Activated naive CD8-positive, alpha-beta T cell treated with anti-CD3 and anti-CD28 coated beads, Interleukin-2, amount 50 U/mL, for 24 hours (primary cell): Measurements from ENCODE around the gene MPP3.
A peak's percentile ranks its signal among the peaks of the same experiment; 100 is the strongest.
"Not testable (repeated sequence)": the region's sequence is repeated elsewhere in the genome, so short reads cannot be mapped to it uniquely, and the experiment has no call there.

ENCODE experiments used
- ATAC-seq: fragments of 150-1000 bp; cut with Tn5 transposase; one replicate; pipeline ENCODE4 v1.10.0; 2021
- DNase-seq: peaks from one replicate; pipeline ENCODE4 v3.0.0; 2021
- H3K27ac Mint-ChIP-seq: one replicate; pipeline ENCODE4 v1.8.0; 2021; ENCODE audit warnings: mild to moderate bottlenecking, mixed read lengths
- H3K27me3 Mint-ChIP-seq: one replicate; pipeline ENCODE4 v1.8.0; 2021; ENCODE audit warnings: mixed read lengths
- H3K36me3 Mint-ChIP-seq: one replicate; pipeline ENCODE4 v1.8.0; 2021; ENCODE audit warnings: low read depth, mixed read lengths
- H3K4me1 Mint-ChIP-seq: one replicate; pipeline ENCODE4 v1.8.0; 2021; ENCODE audit warnings: mixed read lengths
- H3K4me3 Mint-ChIP-seq: one replicate; pipeline ENCODE4 v1.8.0; 2021; ENCODE audit warnings: mild to moderate bottlenecking, moderate library complexity, mixed read lengths
- H3K9me3 Mint-ChIP-seq: one replicate; pipeline ENCODE4 v1.8.0; 2021; ENCODE audit warnings: mixed read lengths

Gene MPP3

GRCh38 chr17:43852571-43852970, 19.6 kb upstream of the MPP3 start:
- ATAC-seq = no peak
- no peak for DNase-seq
- Mint-ChIP-seq H3K4me1 (no peaks in the 10 kb centered on the region), H3K36me3 (no peaks in the 10 kb centered on the region), H3K9me3 (no peaks in the 10 kb centered on the region), H3K27ac (no peak overlapping the region), H3K4me3 (no peak overlapping the region), H3K27me3 (peaks cover 9% of the 10 kb centered on the region)

GRCh38 chr17:43849116-43849515, 16.2 kb upstream of the MPP3 start:
- Mint-ChIP-seq H3K27me3 (peaks cover 9% of the 10 kb centered on the region), H3K9me3 (no peaks in the 10 kb centered on the region), H3K36me3 (no peaks in the 10 kb centered on the region), H3K4me3 (no peak overlapping the region), H3K27ac (no peak overlapping the region), H3K4me1 (no peaks in the 10 kb centered on the region)
- DNase-seq (no peak), ATAC-seq (no peak)

- H3K4me3 Mint-ChIP-seq = no peak overlapping the region
Observed at GRCh38 chr17:43848601-43849000, 15.7 kb upstream of the MPP3 start.

GRCh38 chr17:43846963-43847371, 14.0 kb upstream of the MPP3 start, which contains the start of gene CD300LG:
Gene CD300LG, plus strand, starts transcription at chr17:43847176. Its CDS starts 41 bp downstream, at chr17:43847217.
- no peak within 1 kb of the TSS for H3K27ac Mint-ChIP-seq
- no peak for DNase-seq
- H3K4me3 Mint-ChIP-seq = no peak within 1 kb of the TSS
- ATAC-seq = no peak
- no peaks in the 10 kb centered on the region for H3K36me3 Mint-ChIP-seq
- peaks cover 15% of the 10 kb centered on the region for H3K27me3 Mint-ChIP-seq
- no peaks in the 10 kb centered on the region for H3K4me1 Mint-ChIP-seq
- no peaks in the 10 kb centered on the region for H3K9me3 Mint-ChIP-seq

More at GRCh38 chr17:43848601-43849000, 15.7 kb upstream of the MPP3 start:
- peaks cover 9% of the 10 kb centered on the region for H3K27me3 Mint-ChIP-seq
- no peak for DNase-seq
- H3K9me3 Mint-ChIP-seq = no peaks in the 10 kb centered on the region
- H3K4me1 Mint-ChIP-seq = no peaks in the 10 kb centered on the region
- no peak overlapping the region for H3K27ac Mint-ChIP-seq
- H3K36me3 Mint-ChIP-seq = no peaks in the 10 kb centered on the region
- ATAC-seq = no peak

- Mint-ChIP-seq H3K4me3 (no peak overlapping the region), H3K27ac (no peak overlapping the region), H3K9me3 (no peaks in the 10 kb centered on the region), H3K36me3 (no peaks in the 10 kb centered on the region), H3K27me3 (peaks cover 12% of the 10 kb centered on the region), H3K4me1 (no peaks in the 10 kb centered on the region)
- DNase-seq (peak; percentile 88), ATAC-seq (peak; percentile 93)
Observed at GRCh38 chr17:43846221-43846712, 13.3 kb upstream of the MPP3 start.

- no peak overlapping the region for H3K4me3 Mint-ChIP-seq
- ATAC-seq (no peak), DNase-seq (no peak)
- H3K27me3 Mint-ChIP-seq = peaks cover 11% of the 10 kb centered on the region
- no peak overlapping the region for H3K27ac Mint-ChIP-seq
- H3K4me1 Mint-ChIP-seq = no peaks in the 10 kb centered on the region
- H3K9me3 Mint-ChIP-seq = no peaks in the 10 kb centered on the region
- H3K36me3 Mint-ChIP-seq = no peaks in the 10 kb centered on the region
Observed at GRCh38 chr17:43845766-43846165, 12.8 kb upstream of the MPP3 start.

GRCh38 chr17:43844241-43844640, 11.3 kb upstream of the MPP3 start:
- Mint-ChIP-seq H3K36me3 (no peaks in the 10 kb centered on the region), H3K4me3 (no peak overlapping the region), H3K4me1 (no peaks in the 10 kb centered on the region), H3K9me3 (no peaks in the 10 kb centered on the region), H3K27ac (no peak overlapping the region), H3K27me3 (peaks cover 21% of the 10 kb centered on the region)
- ATAC-seq = no peak
- no peak for DNase-seq

- H3K9me3 Mint-ChIP-seq = no peaks in the 10 kb centered on the region
- H3K27ac Mint-ChIP-seq = no peak overlapping the region
- peaks cover 22% of the 10 kb centered on the region for H3K27me3 Mint-ChIP-seq
- H3K36me3 Mint-ChIP-seq = no peaks in the 10 kb centered on the region
- no peaks in the 10 kb centered on the region for H3K4me1 Mint-ChIP-seq
- no peak overlapping the region for H3K4me3 Mint-ChIP-seq
- DNase-seq (no peak), ATAC-seq (no peak)
Observed at GRCh38 chr17:43842975-43843325, 10.0 kb upstream of the MPP3 start.

- H3K4me1 Mint-ChIP-seq, H3K4me3 Mint-ChIP-seq, H3K9me3 Mint-ChIP-seq, ATAC-seq, DNase-seq, H3K27ac Mint-ChIP-seq, H3K36me3 Mint-ChIP-seq: not testable (repeated sequence)
- peaks cover 22% of the 10 kb centered on the region for H3K27me3 Mint-ChIP-seq
Observed at GRCh38 chr17:43842091-43842974, 9.4 kb upstream of the MPP3 start.

- Mint-ChIP-seq H3K27ac (no peak overlapping the region), H3K4me3 (no peak overlapping the region), H3K27me3 (peaks cover 27% of the 10 kb centered on the region), H3K36me3 (no peaks in the 10 kb centered on the region), H3K4me1 (no peaks in the 10 kb centered on the region), H3K9me3 (no peaks in the 10 kb centered on the region)
- DNase-seq = no peak
- no peak for ATAC-seq
Observed at GRCh38 chr17:43841282-43841681, 8.3 kb upstream of the MPP3 start.

GRCh38 chr17:43840814-43841213, 7.9 kb upstream of the MPP3 start:
- Mint-ChIP-seq H3K27me3 (peaks cover 31% of the 10 kb centered on the region), H3K9me3 (no peaks in the 10 kb centered on the region), H3K36me3 (no peaks in the 10 kb centered on the region), H3K27ac (no peak overlapping the region), H3K4me1 (no peaks in the 10 kb centered on the region), H3K4me3 (no peak overlapping the region)
- DNase-seq = no peak
- ATAC-seq = no peak

GRCh38 chr17:43839670-43840108, 6.7 kb upstream of the MPP3 start:
- Mint-ChIP-seq H3K9me3 (no peaks in the 10 kb centered on the region), H3K4me1 (no peaks in the 10 kb centered on the region), H3K27me3 (peaks cover 40% of the 10 kb centered on the region), H3K4me3 (no peak overlapping the region), H3K36me3 (no peaks in the 10 kb centered on the region), H3K27ac (no peak overlapping the region)
- ATAC-seq = no peak
- no peak for DNase-seq

GRCh38 chr17:43834106-43834505, 1.2 kb upstream of the MPP3 start:
- H3K36me3 Mint-ChIP-seq = peaks cover 2% of the 10 kb centered on the region
- DNase-seq (no peak), ATAC-seq (no peak)
- H3K4me1 Mint-ChIP-seq = peaks cover 11% of the 10 kb centered on the region
- peak overlapping the region; percentile 45 for H3K27ac Mint-ChIP-seq
- H3K27me3 Mint-ChIP-seq = peaks cover 53% of the 10 kb centered on the region
- peak overlapping the region; percentile 67 for H3K4me3 Mint-ChIP-seq
- no peaks in the 10 kb centered on the region for H3K9me3 Mint-ChIP-seq

- Mint-ChIP-seq H3K4me3 (peak overlapping the region; percentile 60), H3K4me1 (peaks cover 11% of the 10 kb centered on the region), H3K36me3 (peaks cover 2% of the 10 kb centered on the region), H3K9me3 (no peaks in the 10 kb centered on the region), H3K27ac (no peak overlapping the region), H3K27me3 (peaks cover 52% of the 10 kb centered on the region)
- DNase-seq (peak; percentile 24), ATAC-seq (no peak)
Observed at GRCh38 chr17:43832168-43832975, 574 bp downstream of the MPP3 start.

GRCh38 chr17:43831633-43832032, 1.3 kb downstream of the MPP3 start:
- no peak for ATAC-seq
- H3K4me3 Mint-ChIP-seq = no peak overlapping the region
- DNase-seq = no peak
- H3K27ac Mint-ChIP-seq = no peak overlapping the region
- peaks cover 50% of the 10 kb centered on the region for H3K27me3 Mint-ChIP-seq
- H3K9me3 Mint-ChIP-seq = no peaks in the 10 kb centered on the region
- H3K4me1 Mint-ChIP-seq = peaks cover 11% of the 10 kb centered on the region
- peaks cover 2% of the 10 kb centered on the region for H3K36me3 Mint-ChIP-seq
